ENCODE measurements around the gene NR6A1. TPM values are rescaled to one million over a fixed set of nuclear protein-coding genes. Genes with fewer than 3 reads are reported as not detected.

NR6A1 gene
- total RNA-seq, 1 donor from 2014 or later, result 1.2 TPM

DNA sequence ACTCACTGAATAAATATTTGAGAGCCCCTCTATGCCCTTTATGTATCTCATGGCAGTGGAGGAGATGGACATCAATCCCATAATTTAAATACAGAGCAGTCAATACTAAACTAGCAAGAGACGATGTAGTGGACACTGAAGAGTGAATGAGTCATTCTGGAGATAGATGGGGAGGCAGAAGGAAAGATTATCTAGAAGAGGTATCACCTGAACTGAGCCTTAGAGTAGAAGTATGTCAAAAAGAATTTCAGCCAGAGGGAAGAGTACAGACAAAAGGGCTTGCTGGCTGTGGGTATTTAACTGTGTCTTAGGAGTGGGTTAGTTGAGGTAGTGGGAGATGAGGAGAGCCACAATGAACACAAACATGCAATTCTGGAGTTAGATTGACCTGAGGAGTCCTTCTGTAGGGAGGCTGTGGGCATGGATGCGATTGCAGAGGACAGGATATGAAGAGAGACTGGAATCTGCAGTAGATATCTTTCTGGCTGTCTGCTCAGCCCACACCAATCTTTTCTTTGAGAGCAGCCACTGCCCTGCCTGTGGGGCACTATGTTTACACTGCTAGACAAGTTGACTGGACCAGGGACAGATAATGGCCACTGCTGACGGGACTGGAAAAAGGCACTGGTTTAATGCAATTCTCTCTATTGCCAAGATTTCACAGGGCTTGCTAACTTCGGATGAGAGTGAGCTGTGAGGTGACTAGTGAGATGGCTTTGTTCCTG, 200.0 kb downstream of the NR6A1 start:
- Histone ChIP-seq H3K9me3 (no peaks in the 10 kb centered on the region), H3K4me3 (no peak overlapping the region), H3K27me3 (no peaks in the 10 kb centered on the region), H3K36me3 (no peaks in the 10 kb centered on the region), H3K4me1 (no peaks in the 10 kb centered on the region), H3K27ac (no peak overlapping the region)
- no peak for DNase-seq (ENCODE audit: extremely low spot score in 2 of 2)
- intact Hi-C loops (cut with DNase I), result no loop called here
- no peak for TF ChIP-seq POLR2A (IDR thresholded peaks at IDR 0.05)
- TF ChIP-seq POLR2AphosphoS5 (IDR thresholded peaks at IDR 0.05; ENCODE audit: insufficient read depth in 1 of 2, low read depth in 1 of 2), result no peak
- TF ChIP-seq, protein P1, sequence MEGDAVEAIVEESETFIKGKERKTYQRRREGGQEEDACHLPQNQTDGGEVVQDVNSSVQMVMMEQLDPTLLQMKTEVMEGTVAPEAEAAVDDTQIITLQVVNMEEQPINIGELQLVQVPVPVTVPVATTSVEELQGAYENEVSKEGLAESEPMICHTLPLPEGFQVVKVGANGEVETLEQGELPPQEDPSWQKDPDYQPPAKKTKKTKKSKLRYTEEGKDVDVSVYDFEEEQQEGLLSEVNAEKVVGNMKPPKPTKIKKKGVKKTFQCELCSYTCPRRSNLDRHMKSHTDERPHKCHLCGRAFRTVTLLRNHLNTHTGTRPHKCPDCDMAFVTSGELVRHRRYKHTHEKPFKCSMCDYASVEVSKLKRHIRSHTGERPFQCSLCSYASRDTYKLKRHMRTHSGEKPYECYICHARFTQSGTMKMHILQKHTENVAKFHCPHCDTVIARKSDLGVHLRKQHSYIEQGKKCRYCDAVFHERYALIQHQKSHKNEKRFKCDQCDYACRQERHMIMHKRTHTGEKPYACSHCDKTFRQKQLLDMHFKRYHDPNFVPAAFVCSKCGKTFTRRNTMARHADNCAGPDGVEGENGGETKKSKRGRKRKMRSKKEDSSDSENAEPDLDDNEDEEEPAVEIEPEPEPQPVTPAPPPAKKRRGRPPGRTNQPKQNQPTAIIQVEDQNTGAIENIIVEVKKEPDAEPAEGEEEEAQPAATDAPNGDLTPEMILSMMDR (IDR thresholded peaks at IDR 0.05), result no peak

GRCh38 chr9:124569942-124570341, 201.2 kb downstream of the NR6A1 start:
- TF ChIP-seq, protein P1 (IDR thresholded peaks at IDR 0.05), result no peak
- no peak for TF ChIP-seq POLR2A (IDR thresholded peaks at IDR 0.05)
- TF ChIP-seq POLR2AphosphoS5 (IDR thresholded peaks at IDR 0.05; ENCODE audit: insufficient read depth in 1 of 2, low read depth in 1 of 2), result no peak
- Histone ChIP-seq H3K4me1 (no peaks in the 10 kb centered on the region), H3K9me3 (no peaks in the 10 kb centered on the region), H3K27ac (no peak overlapping the region), H3K4me3 (no peak overlapping the region), H3K27me3 (no peaks in the 10 kb centered on the region), H3K36me3 (no peaks in the 10 kb centered on the region)
- no peak for DNase-seq (ENCODE audit: extremely low spot score in 2 of 2)
- intact Hi-C loops (cut with DNase I), result no loop called here

DNA sequence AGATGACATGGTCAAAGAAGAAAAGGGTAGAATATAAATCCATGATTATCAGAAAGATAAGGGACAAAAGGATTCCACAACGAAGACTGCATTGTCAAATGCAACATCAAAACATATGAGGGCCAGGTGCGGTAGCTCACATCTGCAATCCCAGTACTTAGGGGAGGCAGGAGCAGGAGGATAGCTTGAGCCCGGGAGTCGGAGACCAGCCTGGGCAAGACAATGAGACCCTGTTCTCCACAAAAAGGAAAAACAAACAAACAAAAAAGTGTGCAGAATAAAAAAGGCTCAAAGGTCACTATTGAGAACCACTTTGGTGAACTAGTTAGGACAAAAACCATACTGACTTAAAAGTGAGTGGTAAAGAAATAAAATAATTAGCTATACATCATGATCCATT, 203.7 kb downstream of the NR6A1 start:
- Histone ChIP-seq H3K4me1 (no peaks in the 10 kb centered on the region), H3K27me3 (no peaks in the 10 kb centered on the region), H3K4me3 (no peak overlapping the region), H3K36me3 (no peaks in the 10 kb centered on the region), H3K27ac (no peak overlapping the region), H3K9me3 (no peaks in the 10 kb centered on the region)
- intact Hi-C loops (cut with DNase I), result no loop called here
- DNase-seq (ENCODE audit: extremely low spot score in 2 of 2), result no peak
- TF ChIP-seq POLR2A (IDR thresholded peaks at IDR 0.05) (no peak), POLR2AphosphoS5 (IDR thresholded peaks at IDR 0.05; ENCODE audit: insufficient read depth in 1 of 2, low read depth in 1 of 2) (no peak)
- TF ChIP-seq, protein P1 (IDR thresholded peaks at IDR 0.05), result no peak

- H3K4me1 ChIP-seq, result no peaks in the 10 kb centered on the region
- no peaks in the 10 kb centered on the region for H3K27me3 ChIP-seq
- no peak overlapping the region for H3K4me3 ChIP-seq
- TF ChIP-seq POLR2A (IDR thresholded peaks at IDR 0.05) (no peak), POLR2AphosphoS5 (IDR thresholded peaks at IDR 0.05; ENCODE audit: insufficient read depth in 1 of 2, low read depth in 1 of 2) (no peak)
- TF ChIP-seq, protein P1 (IDR thresholded peaks at IDR 0.05), result no peak
- intact Hi-C loops (cut with DNase I), result no loop called here
- no peak overlapping the region for H3K27ac ChIP-seq
- no peaks in the 10 kb centered on the region for H3K9me3 ChIP-seq
- H3K36me3 ChIP-seq, result no peaks in the 10 kb centered on the region
- DNase-seq (ENCODE audit: extremely low spot score in 2 of 2), result no peak
These were observed 208.8 kb downstream of the NR6A1 start for GRCh38 chr9:124562328-124562727.

DNA sequence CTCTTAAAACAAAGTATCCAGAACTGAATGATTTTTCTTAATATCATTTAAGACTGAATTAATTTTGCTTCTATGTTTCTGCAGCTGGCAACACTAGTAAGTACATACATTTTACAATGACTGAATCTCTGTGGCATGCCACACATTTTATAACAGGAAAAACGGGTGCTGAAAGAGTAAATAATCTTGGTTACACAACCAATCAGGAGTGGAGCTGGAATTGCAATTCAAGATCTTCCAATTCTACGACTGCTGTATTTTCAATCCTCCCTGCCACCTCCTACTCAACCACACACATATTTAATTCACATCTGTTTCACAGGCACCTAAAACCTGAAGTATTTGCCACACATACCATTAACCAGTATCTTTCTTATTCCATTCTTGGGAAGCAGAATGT, 211.2 kb downstream of the NR6A1 start:
- Histone ChIP-seq H3K27ac (no peak overlapping the region), H3K36me3 (no peaks in the 10 kb centered on the region), H3K4me1 (no peaks in the 10 kb centered on the region), H3K4me3 (no peak overlapping the region), H3K27me3 (no peaks in the 10 kb centered on the region), H3K9me3 (no peaks in the 10 kb centered on the region)
- no peak for DNase-seq (ENCODE audit: extremely low spot score in 2 of 2)
- intact Hi-C loops (cut with DNase I), result no loop called here
- TF ChIP-seq POLR2A (IDR thresholded peaks at IDR 0.05) (no peak), POLR2AphosphoS5 (IDR thresholded peaks at IDR 0.05; ENCODE audit: insufficient read depth in 1 of 2, low read depth in 1 of 2) (no peak)
- TF ChIP-seq, protein P1 (IDR thresholded peaks at IDR 0.05), result no peak
